GM21528 (cell line): ENCODE measurements around the gene ST3GAL2.
"Not testable (repeated sequence)": the region's sequence is repeated elsewhere in the genome, so short reads cannot be mapped to it uniquely, and the experiment has no call there.

Experiments
- ATAC-seq: cut with Tn5 transposase; IDR thresholded peaks from one replicate; pipeline ENCODE4 v1.9.1; 2021; ENCODE audit warnings: mild to moderate bottlenecking, moderate library complexity; ENCODE audit not compliant: unreplicated experiment, low FRiP score

ST3GAL2 gene

GRCh38 chr16:70359552-70359951, 79.3 kb downstream of the ST3GAL2 start:
- no peak for ATAC-seq

- no peak for ATAC-seq
Measured at GRCh38 chr16:70349783-70350182, 89.1 kb downstream of the ST3GAL2 start.

GRCh38 chr16:70348991-70349390, 89.9 kb downstream of the ST3GAL2 start:
- no peak for ATAC-seq

- no peak for ATAC-seq
Measured at GRCh38 chr16:70345840-70346239, 93.1 kb downstream of the ST3GAL2 start.

- no peak for ATAC-seq
Measured at GRCh38 chr16:70342016-70342415, 96.9 kb downstream of the ST3GAL2 start.

GRCh38 chr16:70341600-70341999, 97.3 kb downstream of the ST3GAL2 start:
- ATAC-seq = no peak

- ATAC-seq = no peak
Measured at GRCh38 chr16:70337814-70338213, 101.1 kb downstream of the ST3GAL2 start.

- not testable (repeated sequence) for ATAC-seq
Measured at GRCh38 chr16:70332728-70333127, 106.2 kb downstream of the ST3GAL2 start.

- no peak for ATAC-seq
Measured at GRCh38 chr16:70331588-70332358, 107.1 kb downstream of the ST3GAL2 start.

GRCh38 chr16:70331091-70331490, 107.8 kb downstream of the ST3GAL2 start:
- ATAC-seq = no peak
